ENCODE measurements around the gene GHR. TPM values are rescaled to one million over a fixed set of nuclear protein-coding genes. Genes with fewer than 3 reads are reported as not detected.

Gene GHR
- total and polyA plus RNA-seq, 10 of the 15 experiments (the other 5 are each of a cell fraction or from before 2014, with no cell fraction given), result 0.23 to 10.2 (median 0.48) TPM

DNA sequence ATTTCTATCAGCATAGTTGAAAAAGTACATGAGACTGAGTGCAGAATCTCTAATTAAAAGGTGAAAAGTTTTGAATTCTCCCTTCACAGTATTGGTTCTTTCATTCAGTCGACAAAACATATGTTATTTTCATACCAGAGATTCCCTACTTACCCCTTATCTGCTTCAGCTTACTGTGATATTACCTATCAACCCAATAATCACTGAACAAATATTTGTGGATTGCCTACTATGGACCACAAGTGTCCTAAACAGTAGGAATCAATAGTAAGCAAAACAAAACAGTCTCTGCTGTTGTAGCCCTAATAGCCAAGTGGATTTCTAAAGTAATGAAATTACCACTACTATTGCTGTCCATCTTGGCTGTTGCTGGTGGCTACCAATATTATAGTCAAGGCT is 344.9 kb downstream of the GHR start:
- in situ Hi-C loops (cut with MboI) (loop anchor here (10.0 kb wide), 1 partner anchor 913 kb away; no protein-coding TSS in a partner anchor), intact Hi-C loops (cut with micrococcal nuclease; ENCODE audit: unreplicated experiment) (loop anchor here (5.0 kb wide), 3 partner anchors 119 to 911 kb away; no protein-coding TSS in a partner anchor)
- ChIA-PET SMC1A (ENCODE audit: uncharacterized antibody, unreplicated experiment) (interaction anchor here (0.7 to 1.7 kb wide), 26 partner anchors 11 to 1072 kb away, joined by 3 to 17 read pairs (median 4); partner anchors contain the start of gene GHR), POLR2A (no interaction called here), RAD21 (ENCODE audit: unreplicated experiment) (interaction anchor here (0.5 to 1.6 kb wide), 15 partner anchors 41 to 912 kb away, joined by 3 to 28 read pairs (median 4); partner anchors contain the start of genes GHR and SELENOP), CTCF (interaction anchor here (0.6 to 1.8 kb wide), 27 partner anchors 9 to 913 kb away, joined by 3 to 29 read pairs (median 5); partner anchors contain the start of genes CCDC152 and GHR)
- FAIRE-seq (no peak), DNase-seq (ENCODE audit: low read depth, low spot score) (no peak), ATAC-seq (no peak)
- Histone ChIP-seq H4K20me1 (ENCODE audit: control insufficient read depth, insufficient read depth) (no peaks in the 10 kb centered on the region), H3K9ac (ENCODE audit: control insufficient read depth, insufficient read depth, low read length) (no peak overlapping the region), H2AFZ (ENCODE audit: control insufficient read depth, low read depth, low read length) (no peak overlapping the region), H3K27me3 (replicated peaks in 1 of 2; ENCODE audit: control insufficient read depth in 2 of 2, insufficient read depth in 2 of 2, low read length in 1 of 2) (no peaks in the 10 kb centered on the region), H3K36me3 (ENCODE audit: control insufficient read depth in 2 of 2, insufficient read depth in 2 of 2, low read length in 1 of 2) (no peaks in the 10 kb centered on the region), H3K4me1 (ENCODE audit: control insufficient read depth, insufficient read depth, low read length) (no peaks in the 10 kb centered on the region), H3K9me3 (replicated peaks; ENCODE audit: control insufficient read depth, insufficient read depth, low read length) (no peaks in the 10 kb centered on the region), H3K79me2 (ENCODE audit: control insufficient read depth, insufficient read depth, low read length) (no peaks in the 10 kb centered on the region), H3K4me2 (ENCODE audit: control insufficient read depth, insufficient read depth) (no peak overlapping the region), H3K27ac (ENCODE audit: control insufficient read depth, insufficient read depth) (no peak overlapping the region), H3K4me3 (no peak overlapping the region)
- BruUV-seq (replicated peaks), result no TSS peak
- 0% methylated on average over 1 of the region's 1 CpG for WGBS (ENCODE audit: insufficient coverage, insufficient replicate concordance, low lambda C conversion rate, missing lambda C conversion rate)
- TF ChIP-seq HDAC6 (IDR thresholded peaks at IDR 0.05; ENCODE audit: unreplicated experiment) (no peak), NRF1 (conservative IDR thresholded peaks at IDR 0.05; ENCODE audit: low read depth, low read length) (no peak), MYC (IDR thresholded peaks at IDR 0.05; ENCODE audit: insufficient read depth, insufficient read length, insufficient replicate concordance, low read length, severe bottlenecking) (no peak), SRF (IDR thresholded peaks at IDR 0.05; ENCODE audit: low read depth in 2 of 2, low read length in 2 of 2) (no peak), MYB (IDR thresholded peaks at IDR 0.05; ENCODE audit: borderline replicate concordance, low read depth, low read length) (no peak), POLR2AphosphoS2 (IDR thresholded peaks at IDR 0.05; ENCODE audit: low read depth, low read length) (no peak)
- TF ChIP-seq, protein P1, sequence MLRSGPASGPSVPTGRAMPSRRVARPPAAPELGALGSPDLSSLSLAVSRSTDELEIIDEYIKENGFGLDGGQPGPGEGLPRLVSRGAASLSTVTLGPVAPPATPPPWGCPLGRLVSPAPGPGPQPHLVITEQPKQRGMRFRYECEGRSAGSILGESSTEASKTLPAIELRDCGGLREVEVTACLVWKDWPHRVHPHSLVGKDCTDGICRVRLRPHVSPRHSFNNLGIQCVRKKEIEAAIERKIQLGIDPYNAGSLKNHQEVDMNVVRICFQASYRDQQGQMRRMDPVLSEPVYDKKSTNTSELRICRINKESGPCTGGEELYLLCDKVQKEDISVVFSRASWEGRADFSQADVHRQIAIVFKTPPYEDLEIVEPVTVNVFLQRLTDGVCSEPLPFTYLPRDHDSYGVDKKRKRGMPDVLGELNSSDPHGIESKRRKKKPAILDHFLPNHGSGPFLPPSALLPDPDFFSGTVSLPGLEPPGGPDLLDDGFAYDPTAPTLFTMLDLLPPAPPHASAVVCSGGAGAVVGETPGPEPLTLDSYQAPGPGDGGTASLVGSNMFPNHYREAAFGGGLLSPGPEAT (IDR thresholded peaks at IDR 0.05; ENCODE audit: low read depth), result no peak
- TF ChIP-seq, protein P2, sequence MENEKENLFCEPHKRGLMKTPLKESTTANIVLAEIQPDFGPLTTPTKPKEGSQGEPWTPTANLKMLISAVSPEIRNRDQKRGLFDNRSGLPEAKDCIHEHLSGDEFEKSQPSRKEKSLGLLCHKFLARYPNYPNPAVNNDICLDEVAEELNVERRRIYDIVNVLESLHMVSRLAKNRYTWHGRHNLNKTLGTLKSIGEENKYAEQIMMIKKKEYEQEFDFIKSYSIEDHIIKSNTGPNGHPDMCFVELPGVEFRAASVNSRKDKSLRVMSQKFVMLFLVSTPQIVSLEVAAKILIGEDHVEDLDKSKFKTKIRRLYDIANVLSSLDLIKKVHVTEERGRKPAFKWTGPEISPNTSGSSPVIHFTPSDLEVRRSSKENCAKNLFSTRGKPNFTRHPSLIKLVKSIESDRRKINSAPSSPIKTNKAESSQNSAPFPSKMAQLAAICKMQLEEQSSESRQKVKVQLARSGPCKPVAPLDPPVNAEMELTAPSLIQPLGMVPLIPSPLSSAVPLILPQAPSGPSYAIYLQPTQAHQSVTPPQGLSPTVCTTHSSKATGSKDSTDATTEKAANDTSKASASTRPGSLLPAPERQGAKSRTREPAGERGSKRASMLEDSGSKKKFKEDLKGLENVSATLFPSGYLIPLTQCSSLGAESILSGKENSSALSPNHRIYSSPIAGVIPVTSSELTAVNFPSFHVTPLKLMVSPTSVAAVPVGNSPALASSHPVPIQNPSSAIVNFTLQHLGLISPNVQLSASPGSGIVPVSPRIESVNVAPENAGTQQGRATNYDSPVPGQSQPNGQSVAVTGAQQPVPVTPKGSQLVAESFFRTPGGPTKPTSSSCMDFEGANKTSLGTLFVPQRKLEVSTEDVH (IDR thresholded peaks at IDR 0.05; ENCODE audit: low read depth, partially characterized antibody), result no peak
- TF ChIP-seq, protein P3, sequence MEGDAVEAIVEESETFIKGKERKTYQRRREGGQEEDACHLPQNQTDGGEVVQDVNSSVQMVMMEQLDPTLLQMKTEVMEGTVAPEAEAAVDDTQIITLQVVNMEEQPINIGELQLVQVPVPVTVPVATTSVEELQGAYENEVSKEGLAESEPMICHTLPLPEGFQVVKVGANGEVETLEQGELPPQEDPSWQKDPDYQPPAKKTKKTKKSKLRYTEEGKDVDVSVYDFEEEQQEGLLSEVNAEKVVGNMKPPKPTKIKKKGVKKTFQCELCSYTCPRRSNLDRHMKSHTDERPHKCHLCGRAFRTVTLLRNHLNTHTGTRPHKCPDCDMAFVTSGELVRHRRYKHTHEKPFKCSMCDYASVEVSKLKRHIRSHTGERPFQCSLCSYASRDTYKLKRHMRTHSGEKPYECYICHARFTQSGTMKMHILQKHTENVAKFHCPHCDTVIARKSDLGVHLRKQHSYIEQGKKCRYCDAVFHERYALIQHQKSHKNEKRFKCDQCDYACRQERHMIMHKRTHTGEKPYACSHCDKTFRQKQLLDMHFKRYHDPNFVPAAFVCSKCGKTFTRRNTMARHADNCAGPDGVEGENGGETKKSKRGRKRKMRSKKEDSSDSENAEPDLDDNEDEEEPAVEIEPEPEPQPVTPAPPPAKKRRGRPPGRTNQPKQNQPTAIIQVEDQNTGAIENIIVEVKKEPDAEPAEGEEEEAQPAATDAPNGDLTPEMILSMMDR (IDR thresholded peaks at IDR 0.05 in 2 of 3, conservative IDR thresholded peaks at IDR 0.05 in 1 of 3; ENCODE audit: control insufficient read depth in 2 of 3, extremely low read depth in 1 of 3, insufficient read depth in 1 of 3, low read depth in 3 of 3, low read length in 3 of 3), result no peak
- TF ChIP-seq, protein P4, sequence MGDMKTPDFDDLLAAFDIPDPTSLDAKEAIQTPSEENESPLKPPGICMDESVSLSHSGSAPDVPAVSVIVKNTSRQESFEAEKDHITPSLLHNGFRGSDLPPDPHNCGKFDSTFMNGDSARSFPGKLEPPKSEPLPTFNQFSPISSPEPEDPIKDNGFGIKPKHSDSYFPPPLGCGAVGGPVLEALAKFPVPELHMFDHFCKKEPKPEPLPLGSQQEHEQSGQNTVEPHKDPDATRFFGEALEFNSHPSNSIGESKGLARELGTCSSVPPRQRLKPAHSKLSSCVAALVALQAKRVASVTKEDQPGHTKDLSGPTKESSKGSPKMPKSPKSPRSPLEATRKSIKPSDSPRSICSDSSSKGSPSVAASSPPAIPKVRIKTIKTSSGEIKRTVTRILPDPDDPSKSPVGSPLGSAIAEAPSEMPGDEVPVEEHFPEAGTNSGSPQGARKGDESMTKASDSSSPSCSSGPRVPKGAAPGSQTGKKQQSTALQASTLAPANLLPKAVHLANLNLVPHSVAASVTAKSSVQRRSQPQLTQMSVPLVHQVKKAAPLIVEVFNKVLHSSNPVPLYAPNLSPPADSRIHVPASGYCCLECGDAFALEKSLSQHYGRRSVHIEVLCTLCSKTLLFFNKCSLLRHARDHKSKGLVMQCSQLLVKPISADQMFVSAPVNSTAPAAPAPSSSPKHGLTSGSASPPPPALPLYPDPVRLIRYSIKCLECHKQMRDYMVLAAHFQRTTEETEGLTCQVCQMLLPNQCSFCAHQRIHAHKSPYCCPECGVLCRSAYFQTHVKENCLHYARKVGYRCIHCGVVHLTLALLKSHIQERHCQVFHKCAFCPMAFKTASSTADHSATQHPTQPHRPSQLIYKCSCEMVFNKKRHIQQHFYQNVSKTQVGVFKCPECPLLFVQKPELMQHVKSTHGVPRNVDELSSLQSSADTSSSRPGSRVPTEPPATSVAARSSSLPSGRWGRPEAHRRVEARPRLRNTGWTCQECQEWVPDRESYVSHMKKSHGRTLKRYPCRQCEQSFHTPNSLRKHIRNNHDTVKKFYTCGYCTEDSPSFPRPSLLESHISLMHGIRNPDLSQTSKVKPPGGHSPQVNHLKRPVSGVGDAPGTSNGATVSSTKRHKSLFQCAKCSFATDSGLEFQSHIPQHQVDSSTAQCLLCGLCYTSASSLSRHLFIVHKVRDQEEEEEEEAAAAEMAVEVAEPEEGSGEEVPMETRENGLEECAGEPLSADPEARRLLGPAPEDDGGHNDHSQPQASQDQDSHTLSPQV (IDR thresholded peaks at IDR 0.05), result no peak

Data from GM12878 (cell line).